ENCODE data around the gene PPP5C. TPM values are rescaled to one million over a fixed set of nuclear protein-coding genes. Genes with fewer than 3 reads are reported as not detected.
"Not testable (repeated sequence)": the region's sequence is repeated elsewhere in the genome, so short reads cannot be mapped to it uniquely, and the experiment has no call there.

Gene PPP5C
- total RNA-seq, 1 donor from 2014 or later: 46.9 TPM

DNA sequence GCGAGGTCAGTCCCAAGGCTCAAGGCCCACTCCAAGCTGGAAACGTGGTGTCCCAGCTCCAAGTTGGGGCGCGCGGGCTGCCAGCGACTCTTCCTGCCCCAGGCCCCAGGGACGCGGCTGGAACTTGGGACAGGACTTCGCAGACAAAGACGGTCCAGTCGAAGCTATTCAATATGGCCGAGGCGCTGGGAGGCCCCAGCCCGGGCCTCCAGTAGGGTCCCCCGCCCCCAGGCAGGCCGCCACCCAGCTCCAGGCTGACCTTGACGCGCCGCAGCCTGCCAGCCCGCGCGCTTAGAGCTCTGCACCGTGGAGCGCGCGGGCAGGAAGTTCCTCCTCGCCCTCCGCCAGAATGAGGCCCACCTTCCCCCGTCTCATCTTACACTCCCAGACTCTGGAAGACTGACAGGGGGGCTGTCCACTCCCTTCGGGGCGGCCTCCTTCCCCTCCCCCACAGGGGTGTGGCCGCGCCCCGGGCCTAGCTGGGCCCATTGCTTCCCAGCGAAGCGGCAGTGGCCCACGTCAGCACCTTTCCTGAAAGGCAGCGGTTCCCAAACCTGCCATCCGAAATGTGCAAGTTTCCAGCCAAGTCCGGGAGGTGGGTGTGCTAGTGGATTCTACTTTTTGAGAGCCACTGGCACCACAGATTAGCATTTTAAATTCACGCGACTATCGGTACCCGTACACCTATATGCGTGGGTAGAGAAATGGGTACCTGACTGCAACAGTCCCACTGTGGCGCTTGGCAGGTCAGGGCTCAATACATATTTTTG lies 66.6 kb downstream of the PPP5C start, which contains the start of gene CCDC8:
CCDC8 (minus strand) TSS at position 303 of the 770 bp plus-strand sequence. CDS start 754 bp downstream, outside the sequence.
- intact Hi-C loops (cut with DNase I): no loop called here
- peak; percentile 89 for DNase-seq (ENCODE audit: low spot score)
- peak; percentile 94 for ATAC-seq

DNA sequence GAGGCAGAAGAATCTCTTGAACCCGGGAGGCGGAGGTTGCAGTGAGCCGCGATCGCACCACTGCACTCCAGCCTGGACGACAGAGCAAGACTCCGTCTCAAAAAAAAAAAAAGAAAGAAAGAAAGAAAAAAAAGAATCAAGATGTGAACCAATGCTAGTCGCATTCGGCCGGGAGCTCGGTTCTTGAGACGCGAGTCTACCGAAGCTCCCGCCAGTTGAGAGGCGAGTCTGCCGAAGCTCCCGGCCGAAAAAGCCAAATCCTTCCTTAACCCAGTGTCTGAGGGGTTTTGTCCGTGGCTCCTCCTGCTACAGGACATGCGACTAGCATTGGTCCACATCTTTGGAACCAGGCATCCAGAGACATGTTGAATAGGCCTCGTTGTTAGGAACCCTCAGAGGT lies 68.0 kb downstream of the PPP5C start:
- intact Hi-C loops (cut with DNase I); ATAC-seq; DNase-seq (ENCODE audit: low spot score): not testable (repeated sequence)

DNA sequence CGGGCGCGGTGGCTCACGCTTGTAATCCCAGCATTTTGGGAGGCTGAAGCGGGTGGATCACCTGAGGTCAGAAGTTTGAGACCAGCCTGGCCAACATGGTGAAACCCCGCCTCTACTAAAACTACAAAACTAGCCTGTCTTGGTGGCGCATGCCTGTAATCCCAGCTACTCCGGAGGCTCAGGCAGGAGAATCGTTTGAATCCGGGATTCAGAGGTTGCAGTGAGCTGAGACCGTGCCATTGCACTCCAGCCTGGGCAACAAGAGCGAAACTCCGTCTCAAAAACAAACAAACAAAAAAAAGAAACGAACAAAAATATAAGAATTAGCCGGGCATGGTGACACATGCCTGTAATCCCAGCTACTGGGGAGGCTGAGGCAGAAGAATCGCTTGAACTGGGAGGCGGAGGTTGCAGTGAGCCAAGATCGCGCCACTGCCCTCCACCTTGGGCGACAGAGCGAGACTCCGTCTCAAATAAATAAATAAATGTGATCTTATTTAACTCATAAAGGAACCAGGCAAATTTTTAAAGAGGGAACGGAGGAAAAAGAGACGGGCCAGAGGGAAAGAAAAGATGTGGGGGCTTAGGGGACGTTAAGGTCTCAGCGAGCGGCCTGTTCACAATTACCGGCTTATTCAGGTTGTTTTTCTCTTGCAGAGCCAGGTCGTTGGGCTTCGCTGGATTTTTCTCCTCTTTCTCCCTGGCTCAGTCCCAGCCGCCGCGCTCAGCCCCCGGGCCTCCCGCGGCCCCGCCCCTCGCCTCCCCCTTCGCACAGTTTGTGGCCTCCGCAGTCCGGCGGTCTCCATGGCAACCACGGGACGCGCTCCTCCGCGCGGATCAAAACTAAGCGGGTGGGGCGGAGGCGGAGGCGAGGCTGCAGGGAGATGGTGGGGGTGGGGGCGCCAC lies 69.2 kb downstream of the PPP5C start:
- DNase-seq (ENCODE audit: low spot score) (peak; percentile 94), ATAC-seq (peak; percentile 82)
- intact Hi-C loops (cut with DNase I): not testable (repeated sequence)

DNA sequence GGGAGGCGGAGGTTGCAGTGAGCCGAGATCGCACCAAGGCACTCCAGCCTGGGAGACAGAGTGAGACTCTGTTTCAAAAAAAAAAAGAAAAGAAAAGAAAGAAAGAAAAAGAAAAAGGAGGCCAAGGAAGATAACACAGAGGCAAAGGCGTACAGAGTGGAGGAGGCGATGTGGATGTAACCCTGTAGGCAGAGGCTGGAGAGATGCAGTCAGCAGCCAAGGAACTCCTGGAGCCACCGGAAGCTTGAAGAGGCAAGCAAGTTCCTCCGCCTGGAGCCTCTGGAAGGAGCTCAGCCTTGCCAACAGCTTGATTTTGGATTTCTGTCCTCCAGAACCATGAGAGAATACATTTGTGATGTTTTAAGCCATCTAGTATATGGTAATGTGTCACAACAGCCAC lies 73.2 kb downstream of the PPP5C start:
- intact Hi-C loops (cut with DNase I): no loop called here
- no peak for ATAC-seq
- no peak for DNase-seq (ENCODE audit: low spot score)

DNA sequence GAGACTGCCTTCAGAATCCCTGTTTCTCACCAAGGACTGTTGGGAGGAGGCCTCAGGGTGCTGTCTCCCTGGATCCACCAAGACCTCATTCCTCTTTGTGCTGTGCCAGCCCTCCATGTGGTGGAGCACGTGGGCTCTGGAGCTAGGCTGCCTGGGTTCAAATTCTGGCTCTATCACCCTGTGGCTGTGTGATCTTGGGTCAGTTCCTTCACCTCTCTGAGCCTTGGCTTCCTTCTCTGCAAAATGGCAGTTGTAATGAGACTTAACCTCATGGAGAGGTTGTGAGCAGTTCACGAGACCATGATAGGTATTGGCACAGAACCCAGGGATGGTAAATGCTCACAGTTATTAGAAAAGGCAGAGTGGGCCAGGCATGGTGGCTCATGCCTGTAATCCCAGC lies 75.5 kb downstream of the PPP5C start:
- ATAC-seq (no peak), DNase-seq (ENCODE audit: low spot score) (no peak)
- intact Hi-C loops (cut with DNase I): no loop called here

DNA sequence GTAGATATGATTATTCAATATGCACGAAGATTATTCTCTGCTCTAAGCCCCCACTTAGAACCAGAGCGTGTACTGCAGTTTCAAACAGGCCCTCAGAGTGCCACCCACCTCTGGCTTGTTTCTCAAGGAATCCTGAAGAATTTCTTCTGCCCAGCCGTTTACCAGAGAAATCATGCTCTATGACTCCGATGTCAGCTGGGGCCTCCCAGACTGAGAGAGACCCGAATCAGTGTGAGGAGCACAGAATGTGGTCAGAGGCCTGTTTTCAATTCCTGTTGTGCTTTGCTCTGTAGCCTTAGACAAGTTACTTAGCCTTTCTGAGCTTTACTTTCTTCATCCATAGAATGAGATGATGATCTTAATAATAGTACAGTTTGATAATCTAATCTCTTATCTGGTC lies 76.3 kb downstream of the PPP5C start:
- DNase-seq (ENCODE audit: low spot score) (no peak), ATAC-seq (no peak)
- intact Hi-C loops (cut with DNase I): no loop called here

DNA sequence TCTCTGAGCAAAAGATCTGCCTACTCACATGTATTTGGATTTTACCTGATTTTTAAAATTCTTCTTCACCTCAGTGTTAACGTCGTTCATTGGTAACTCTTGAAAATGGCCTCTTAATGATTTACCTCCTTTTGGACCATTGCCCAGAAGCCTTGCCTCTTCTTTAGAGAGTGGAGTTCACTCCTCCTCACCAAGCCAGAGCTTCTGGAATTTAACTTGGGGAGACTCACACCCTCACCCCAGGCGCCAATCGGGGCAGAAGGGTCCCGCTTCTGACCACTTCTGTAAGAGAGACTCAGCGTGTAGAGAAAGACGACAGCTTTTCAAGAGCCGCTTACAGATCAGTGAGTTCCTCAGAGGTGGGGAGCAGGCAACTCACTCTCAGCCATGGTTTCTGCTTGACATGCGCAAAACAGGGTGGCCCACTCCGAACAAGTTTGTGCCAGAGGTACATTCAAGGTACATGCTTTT lies 79.2 kb downstream of the PPP5C start:
- ATAC-seq (peak; percentile 40), DNase-seq (ENCODE audit: low spot score) (no peak)
- intact Hi-C loops (cut with DNase I): no loop called here

DNA sequence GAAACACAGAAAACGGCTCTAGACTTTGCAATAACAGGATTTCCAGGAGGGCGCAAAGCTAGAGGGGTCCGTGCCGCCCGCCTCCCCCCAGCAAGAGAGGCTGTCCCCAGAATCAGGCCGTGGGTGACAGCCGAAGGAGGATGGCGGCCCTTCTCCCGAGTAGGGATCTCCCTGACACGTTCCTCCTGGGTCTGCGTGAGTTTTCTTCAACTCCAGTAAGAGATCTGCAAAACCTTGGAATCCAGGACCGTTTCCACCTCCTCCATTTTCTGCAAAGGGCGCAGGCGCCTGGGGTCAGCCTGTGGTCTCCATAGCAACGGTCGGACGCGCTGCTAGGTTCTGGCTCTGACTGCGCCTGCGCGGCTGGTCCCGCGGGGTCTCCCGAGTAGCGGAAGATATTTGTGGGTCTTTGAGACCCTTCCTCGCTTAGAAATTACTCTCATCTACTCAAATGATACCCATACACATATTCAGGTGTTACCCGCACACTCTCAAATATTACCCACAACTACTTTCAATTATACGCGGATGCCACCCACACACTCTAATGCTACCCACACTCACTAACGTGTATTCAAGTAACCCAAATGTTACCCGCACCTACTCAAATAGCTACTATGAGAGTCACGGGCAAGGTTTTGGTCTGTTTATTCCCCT lies 79.7 kb downstream of the PPP5C start:
- ATAC-seq (peak; percentile 96), DNase-seq (ENCODE audit: low spot score) (peak; percentile 91)
- intact Hi-C loops (cut with DNase I): no loop called here

DNA sequence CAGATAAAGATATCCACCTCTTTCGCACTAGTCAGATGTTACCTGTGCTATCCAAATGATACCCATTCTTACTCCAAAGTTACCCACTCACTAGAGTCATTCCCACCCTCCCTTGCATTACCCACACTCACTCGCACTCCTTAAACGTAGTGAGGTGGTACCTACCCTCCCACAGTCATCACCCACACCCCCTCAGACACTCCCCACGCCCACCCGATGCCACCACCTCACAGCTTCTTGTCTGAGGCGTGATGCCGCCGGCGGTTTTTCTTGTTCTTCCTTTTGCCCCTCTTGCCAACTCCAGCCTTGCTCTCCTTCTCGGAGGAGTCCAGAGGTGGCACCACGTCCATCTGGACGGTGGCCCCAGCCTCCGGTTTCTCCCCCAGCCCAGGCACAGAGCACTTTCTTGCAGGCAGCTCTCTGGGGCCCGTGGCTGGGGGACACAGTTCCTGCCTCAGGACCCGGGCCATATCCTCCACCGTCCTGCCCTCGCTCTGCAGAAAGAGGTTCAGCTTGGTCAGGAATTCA lies 80.7 kb downstream of the PPP5C start:
- ATAC-seq (no peak), DNase-seq (ENCODE audit: low spot score) (no peak)
- intact Hi-C loops (cut with DNase I): no loop called here

DNA sequence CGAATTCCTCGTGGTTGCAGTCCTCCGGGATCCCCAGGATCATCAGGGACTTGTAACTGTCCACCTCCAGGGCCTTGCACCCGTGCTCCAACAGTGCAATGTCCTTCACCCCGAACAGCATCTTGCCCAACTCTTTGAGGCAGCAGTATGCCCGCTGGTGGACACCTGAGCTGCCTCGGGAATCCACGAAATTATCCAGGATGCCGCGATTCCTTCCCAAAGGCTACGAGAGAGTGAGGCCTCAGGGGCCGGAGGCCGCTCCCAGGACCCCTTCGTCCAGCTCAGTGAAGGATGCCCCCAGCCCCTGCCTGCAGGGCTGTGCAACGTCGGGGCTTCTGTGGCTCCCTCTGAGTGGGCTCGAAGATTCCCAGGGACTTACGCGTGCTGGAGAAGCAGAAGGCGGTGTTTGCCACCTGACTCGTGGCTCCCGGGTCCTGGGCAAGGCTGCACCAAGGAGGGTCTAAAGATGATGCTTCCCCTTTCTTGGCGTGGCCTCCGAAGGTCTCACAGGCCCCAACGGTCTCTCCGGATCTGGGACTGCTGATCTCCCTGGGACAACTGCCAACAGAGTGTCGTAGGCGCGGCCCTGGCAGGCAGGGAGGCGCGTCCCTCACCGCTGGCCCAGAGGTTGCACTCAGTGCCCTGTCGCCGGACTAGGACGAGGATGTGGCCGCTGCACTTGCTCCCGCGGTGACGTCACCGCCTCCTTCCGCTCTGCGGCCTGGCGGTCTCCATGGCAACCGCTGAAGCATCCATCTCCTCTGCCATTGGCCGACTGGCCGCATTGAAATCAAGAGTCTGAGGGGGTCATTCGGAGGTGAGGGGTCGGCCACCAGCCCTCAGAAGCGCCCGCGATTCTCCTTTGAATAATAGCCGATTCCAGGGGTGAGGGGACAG lies 81.6 kb downstream of the PPP5C start, which contains the start of gene PNMA8C:
PNMA8C (minus strand) TSS at position 698 of the 897 bp plus-strand sequence; CDS start at position 121, 577 bp downstream.
- intact Hi-C loops (cut with DNase I): no loop called here
- DNase-seq (ENCODE audit: low spot score) (peak; percentile 77), ATAC-seq (peak; percentile 56)

DNA sequence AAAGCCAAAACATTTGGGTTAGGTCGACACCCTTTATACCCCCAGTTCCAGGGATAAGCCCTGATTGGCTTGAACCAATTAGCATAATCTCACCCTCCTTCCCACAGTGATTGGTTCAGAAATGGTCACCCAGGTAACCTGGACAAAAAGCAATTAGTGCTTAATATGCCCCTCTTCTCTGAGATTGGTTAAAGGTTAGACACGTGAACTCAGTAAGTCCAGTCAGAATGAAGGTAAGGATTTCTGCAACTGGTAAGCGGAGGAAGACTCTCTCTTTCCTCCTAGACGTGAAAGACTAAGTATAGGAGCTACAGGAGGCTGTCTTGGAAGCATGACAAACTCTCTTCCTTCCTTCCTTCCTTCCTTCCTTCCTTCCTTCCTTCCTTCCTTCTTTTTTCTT lies 83.1 kb downstream of the PPP5C start:
- DNase-seq (ENCODE audit: low spot score) (no peak), ATAC-seq (no peak)
- intact Hi-C loops (cut with DNase I): no loop called here

DNA sequence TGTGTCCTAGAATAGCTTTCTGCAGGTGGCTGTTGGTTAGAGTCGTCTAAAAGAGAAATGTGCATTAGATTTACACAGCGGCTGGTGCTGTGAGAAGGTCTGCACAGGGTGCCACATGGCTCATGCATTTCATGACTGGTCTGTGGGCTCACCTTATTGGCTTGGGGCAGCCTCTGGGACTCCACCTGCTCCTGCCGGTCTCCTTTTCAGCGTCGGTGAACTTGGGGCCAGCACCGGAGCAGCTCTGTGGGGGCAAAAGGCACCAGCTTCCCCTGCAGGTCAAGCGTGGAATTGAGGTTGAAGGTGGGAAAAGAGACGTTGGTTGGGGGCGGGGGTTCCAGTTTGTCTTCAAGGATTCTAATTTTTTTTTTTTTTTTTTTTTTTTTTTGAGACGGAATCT lies 84.9 kb downstream of the PPP5C start:
- DNase-seq (ENCODE audit: low spot score) (no peak), ATAC-seq (no peak)
- intact Hi-C loops (cut with DNase I): no loop called here

DNA sequence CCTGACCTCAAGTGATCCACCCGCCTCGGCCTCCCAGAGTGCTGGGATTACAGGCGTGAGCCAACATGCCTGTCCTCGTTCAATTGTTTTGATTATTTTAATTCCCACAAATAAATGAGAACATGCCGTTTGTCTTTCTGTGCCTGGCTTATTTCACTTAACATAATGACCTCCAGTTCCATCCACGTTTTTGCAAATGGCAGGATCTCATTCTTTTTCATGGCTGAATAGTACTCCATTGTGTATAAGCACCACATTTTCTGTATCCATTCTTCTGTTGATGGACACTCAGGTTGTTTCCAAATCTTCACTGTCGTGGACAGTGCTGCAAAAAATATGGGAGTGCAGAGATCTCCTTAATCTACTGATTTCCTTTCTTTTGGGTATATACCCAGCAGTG lies 86.6 kb downstream of the PPP5C start:
- ATAC-seq; intact Hi-C loops (cut with DNase I); DNase-seq (ENCODE audit: low spot score): not testable (repeated sequence)

DNA sequence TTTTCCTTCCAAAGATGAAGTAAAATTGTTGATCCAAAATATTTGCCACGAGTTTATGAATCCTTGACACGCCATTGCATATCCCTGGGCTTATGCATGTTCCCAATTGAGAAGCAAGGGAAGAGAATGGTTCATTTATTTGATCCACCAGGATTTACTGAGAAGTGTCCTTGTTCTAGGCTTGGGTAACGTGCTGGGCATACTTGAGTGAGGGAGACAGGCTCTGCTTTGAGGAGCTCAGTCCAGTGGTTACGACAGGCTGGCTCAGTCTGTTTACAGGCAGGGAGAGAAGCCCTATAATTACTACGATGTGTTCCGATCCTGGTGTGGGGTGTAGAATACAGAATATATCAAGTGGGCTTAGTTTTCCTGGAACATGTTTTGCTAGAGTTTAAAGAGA lies 88.1 kb downstream of the PPP5C start:
- ATAC-seq (no peak), DNase-seq (ENCODE audit: low spot score) (no peak)
- intact Hi-C loops (cut with DNase I): no loop called here

DNA sequence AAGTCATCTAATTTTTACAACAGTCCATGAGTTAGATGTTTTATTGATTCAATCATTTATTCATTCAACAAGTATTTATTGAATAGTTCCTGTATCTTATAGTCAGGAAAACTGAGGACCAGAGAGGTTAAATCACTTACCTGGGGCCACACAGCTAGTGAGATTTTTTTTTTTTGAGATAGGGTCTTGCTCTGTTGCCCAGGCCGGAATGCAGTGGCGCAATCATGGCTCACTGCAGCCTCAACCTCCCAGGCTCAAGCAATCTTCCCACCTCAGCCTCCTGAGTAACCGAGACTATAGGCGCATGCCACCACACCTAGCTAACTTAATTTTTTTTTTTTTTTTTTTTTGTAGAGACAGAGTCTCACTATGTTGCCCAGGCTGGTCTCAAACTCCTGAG lies 88.8 kb downstream of the PPP5C start:
- ATAC-seq; intact Hi-C loops (cut with DNase I); DNase-seq (ENCODE audit: low spot score): not testable (repeated sequence)
